ENCODE results near the gene ARPIN. TPM values are rescaled to one million over a fixed set of nuclear protein-coding genes. Genes with fewer than 3 reads are reported as not detected.
"Not testable (repeated sequence)": the region's sequence is repeated elsewhere in the genome, so short reads cannot be mapped to it uniquely, and the experiment has no call there.

ARPIN gene
- polyA plus RNA-seq (2013, experiment 1 of 2; ENCODE audit: insufficient read length) = 10.2 TPM
- 7.4 TPM for polyA plus RNA-seq (2013, experiment 2 of 2; ENCODE audit: insufficient read length)

GRCh38 chr15:89912674-89913396 lies at the start of gene ARPIN:
ARPIN (minus strand) TSS chr15:89912952; CDS start chr15:89912835, 117 bp downstream.
- peak; percentile 67 for DNase-seq

DNA sequence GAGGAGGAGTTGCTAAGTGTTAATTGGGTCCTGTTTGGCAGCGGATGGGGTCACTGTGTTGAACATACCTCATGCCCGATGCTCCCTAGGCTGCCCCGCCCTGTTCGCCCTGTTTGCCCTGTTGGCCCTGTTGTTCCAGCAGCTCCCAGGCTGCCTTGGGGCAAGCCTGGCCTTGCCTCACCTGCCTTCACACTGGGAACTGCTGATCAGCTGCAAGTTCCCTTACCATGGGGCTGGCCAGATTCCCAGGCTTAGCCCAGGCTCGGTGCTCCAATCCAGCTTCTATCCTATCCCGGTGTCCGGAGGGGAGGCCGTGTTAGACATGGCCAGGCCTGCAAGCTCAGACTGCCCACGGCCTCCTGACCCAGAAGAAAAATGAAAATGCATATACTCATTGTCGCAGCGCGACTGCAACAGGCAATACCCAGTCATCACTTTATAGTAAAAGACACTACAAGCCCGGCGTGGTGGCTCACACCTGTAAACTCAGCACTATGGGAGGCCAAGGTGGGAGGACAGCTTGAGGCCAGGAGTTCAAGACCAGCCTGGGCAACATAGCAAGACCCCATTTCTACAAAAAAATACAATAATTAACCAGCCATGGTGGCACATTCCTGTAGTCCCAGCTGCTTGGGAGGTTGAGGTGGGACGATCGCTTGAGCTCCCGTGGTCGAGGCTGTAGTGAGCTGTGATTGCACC lies 45.5 kb upstream of the ARPIN start:
- no peak for DNase-seq

DNA sequence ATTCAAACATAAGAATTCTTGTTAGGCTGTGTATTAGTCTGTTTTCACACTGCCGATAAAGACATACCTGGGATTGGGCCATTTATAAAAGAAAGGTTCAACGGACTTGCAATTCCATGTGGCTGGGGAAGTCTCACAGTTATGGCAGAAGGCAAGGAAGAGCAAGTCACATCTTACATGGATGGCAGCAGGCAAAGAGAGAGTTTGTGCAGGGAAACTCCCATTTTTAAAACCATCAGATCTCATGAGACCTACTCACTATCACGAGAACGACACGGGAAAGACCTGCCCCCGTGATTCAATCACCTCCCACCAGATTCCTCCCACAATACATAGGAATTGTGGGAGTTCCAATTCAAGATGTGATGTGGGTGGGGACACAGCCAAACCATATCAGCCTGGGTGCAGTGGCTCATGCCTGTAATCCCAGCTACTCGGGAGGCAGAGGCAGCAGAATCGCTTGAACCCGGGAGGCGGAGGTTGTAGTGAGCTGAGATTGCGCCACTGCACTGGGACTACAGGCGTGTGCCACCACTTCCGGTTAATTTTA lies 42.8 kb upstream of the ARPIN start:
- DNase-seq = not testable (repeated sequence)

GRCh38 chr15:89954541-89954940 lies 41.8 kb upstream of the ARPIN start:
- no peak for DNase-seq

- no peak for DNase-seq
Measured at GRCh38 chr15:89948796-89949195, 36.0 kb upstream of the ARPIN start.

- DNase-seq = no peak
Measured at GRCh38 chr15:89947385-89947784, 34.6 kb upstream of the ARPIN start.

- DNase-seq = no peak
Measured at GRCh38 chr15:89946681-89947299, 34.0 kb upstream of the ARPIN start.

DNA sequence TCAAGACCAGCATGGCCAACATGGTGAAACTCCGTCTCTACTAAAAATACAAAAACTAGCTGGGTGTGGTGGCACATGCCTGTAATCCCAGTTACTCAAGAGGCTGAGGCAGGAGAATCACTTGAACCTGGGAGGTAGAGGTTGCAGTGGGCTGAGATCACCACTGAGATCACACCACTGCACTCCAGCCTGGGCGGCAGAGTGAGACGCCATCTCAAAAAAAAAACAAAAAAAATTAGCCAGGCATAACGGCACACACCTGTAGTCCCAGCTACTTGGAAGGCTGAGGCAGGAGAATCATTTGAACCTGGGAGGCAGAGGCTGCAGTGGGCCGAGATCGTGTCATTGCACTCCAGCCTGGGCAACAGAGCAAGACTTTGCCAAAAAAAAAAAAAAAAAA lies 31.0 kb upstream of the ARPIN start:
- DNase-seq = not testable (repeated sequence)

- DNase-seq = no peak
Measured at GRCh38 chr15:89939910-89940309, 27.2 kb upstream of the ARPIN start.

DNA sequence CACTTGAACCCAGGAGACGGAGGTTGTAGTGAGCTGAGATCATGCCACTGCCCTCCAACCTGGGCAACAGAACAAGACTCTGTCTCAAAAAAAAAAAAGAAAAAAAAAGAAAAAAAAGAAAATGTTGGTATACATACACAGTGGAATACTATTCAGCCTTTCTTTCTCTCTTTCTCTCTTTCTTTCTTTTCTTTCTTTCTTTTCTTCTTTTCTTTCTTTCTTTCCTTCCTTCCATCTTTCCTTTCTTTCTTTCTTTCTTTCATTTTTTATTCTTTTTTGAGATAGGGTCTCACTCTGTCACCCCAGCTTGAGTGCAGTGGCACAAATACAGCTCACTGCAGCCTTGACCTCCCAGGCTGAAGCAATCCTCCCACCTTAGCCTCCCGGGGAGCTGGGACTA lies 26.6 kb upstream of the ARPIN start:
- DNase-seq = not testable (repeated sequence)

GRCh38 chr15:89937365-89938350 lies 24.9 kb upstream of the ARPIN start:
- no peak for DNase-seq

DNA sequence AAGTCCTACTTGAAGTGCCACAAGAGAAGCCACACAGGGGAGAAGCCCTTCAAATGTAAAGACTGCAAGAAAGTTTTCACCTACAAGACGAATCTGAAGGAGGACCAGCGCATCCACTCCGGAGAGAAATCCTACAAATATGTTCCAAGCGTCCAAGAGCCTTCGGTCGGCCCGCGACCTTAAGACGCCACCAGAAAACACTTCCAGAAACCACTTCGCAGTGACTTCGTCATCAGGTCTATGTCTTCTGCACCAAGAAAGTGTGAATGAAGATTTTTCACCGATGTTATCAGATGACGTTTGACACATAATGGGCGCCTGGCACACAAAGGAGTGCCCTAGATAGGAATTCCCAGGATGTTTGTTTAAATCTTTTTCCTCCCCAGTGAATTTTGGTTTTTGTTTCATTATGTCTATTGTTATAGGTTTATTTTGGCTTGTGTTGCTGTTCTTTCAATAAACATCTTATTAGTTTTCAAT lies 24.1 kb upstream of the ARPIN start:
- DNase-seq = no peak

DNA sequence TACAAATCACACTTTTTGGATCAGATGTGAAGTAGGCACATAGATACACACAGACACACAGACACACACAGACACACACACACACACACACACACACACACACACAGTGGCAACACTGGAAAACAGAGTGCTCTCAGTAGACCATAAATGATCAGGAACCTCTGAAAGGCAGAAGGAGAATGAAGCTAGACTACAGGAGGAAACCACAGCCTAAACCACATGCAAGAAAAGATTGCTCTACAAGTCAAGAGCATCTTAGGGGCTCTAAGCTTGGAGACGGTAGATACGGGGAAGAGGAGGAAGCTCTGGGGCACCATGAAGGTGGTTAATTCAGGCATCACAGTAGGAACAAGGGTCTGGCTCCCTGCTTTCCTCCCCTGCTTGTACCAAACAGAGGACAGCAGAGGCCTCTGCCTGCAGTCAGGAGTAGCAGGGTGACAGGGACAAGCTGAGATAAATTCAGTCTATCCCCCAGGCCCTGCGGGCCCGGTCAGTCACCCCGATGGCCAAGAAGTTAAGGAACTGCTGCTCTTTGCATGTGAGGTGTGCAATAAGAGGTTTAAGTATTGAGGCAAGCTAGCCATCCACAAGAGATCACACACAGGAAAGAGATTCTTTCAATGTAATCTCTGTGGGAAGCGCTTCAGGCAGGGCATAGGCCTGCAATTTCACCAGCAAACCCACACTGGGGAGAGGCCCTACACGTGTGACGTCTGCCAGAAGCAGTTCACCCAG lies 23.5 kb upstream of the ARPIN start:
- DNase-seq = no peak

- no peak for DNase-seq
Measured at GRCh38 chr15:89932880-89933279, 20.1 kb upstream of the ARPIN start.

DNA sequence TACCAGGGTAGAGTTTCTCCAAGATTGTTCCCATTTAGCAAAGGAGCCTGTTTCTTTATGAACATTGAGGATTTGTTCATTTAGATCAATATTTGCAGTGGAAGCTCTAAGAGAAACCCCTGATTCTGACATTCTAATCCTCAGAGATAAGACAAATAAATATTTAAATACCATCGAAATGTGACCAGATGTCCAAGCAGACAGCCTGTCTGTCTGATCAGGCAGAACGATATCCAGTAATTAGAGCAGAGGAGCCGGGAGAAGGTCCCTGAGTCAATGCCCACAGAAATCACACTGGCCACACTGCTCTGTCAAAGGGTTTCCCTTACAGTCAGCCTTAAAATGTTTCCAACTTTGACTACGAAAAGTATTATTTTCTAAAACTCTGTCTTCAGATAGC lies 15.7 kb upstream of the ARPIN start:
- no peak for DNase-seq

DNA sequence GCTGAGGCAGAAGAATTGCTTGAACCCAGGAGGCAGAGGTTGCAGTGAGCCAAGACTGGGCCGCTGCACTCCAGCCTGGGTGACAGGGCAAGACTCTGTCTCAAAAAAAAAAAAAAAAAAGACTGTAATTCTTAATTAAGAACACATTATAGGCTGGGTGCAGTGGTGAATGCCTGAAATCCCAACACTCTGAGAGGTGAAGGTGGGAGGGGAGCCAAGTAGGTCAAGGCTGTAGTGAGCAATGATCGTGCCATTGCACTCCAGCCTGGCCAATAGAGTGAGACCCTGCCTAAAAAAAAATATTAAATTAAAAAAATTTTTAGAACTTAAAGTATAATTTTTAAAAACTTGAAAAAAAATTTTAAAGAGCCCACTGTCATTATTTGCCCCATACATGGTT lies 13.4 kb upstream of the ARPIN start:
- peak; percentile 23 for DNase-seq

DNA sequence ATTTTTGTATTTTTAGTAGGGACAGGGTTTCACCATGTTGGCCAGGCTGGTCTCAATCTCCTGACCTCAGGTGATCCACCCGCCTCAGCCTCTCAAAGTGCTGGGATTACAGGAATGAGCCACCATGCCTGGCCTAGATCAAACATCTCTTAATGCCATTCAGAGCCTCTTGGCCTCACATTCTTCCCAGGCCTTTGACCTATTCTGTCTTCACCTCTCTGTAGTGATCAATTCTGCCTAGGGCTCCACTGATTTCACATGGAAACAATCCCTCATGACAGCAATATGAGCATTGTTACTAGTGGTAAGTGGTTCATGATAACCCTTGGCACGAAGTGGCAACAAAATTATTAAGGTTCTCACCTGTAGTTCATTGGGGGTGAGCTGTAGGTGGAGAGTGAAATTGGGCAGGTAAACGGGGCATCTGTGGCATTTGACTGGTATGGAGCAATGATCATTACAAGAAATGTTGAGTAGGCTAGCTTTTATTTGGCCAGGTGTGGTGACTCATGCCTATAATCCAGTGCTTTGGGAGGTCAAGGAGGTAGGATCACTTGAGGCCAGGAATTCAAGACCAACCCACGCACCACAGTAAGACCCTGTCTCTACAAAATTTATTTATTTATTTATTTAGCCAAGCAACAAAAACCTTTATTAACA lies 4.8 kb upstream of the ARPIN start:
- DNase-seq = no peak

DNA sequence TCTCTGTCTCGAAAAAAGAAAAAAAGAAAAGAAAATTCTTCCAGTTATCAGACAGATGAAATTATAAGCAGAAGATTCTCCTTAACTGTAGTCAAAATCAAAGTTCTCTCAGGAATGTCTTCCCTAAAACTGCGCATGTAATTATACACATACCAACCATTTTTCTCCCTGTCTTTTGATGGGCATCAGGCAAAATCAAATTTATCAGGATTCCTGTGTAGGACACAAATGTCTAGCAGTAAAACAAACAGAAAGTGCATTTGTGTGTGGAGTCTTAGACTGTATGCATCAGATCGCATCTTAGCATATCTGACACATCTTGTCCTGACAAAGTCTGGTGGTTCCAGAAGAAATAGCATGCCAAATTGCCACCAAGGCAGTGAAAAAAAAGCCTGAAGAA lies 3.9 kb upstream of the ARPIN start:
- no peak for DNase-seq

- DNase-seq = peak; percentile 34
Measured at GRCh38 chr15:89912145-89912673, 543 bp downstream of the ARPIN start.
